Measurements from ENCODE around the gene ZBED2.

Gene ZBED2

GRCh38 chr3:111581403-111582119, 13.6 kb downstream of the ZBED2 start:
- no peaks in the 10 kb centered on the region for H3K27me3 ChIP-seq (replicated peaks; ENCODE audit: control insufficient read depth, insufficient read depth, low read length)
- no peaks in the 10 kb centered on the region for H3K36me3 ChIP-seq (ENCODE audit: control insufficient read depth, insufficient read depth, low read length)
- DNase-seq (ENCODE audit: extremely low read depth, insufficient read length): no peak
- H3K4me3 ChIP-seq (replicated peaks; ENCODE audit: low read depth, low read length): no peak overlapping the region
- TF ChIP-seq CTCF (IDR thresholded peaks at IDR 0.05; ENCODE audit: insufficient read depth, low read length, poor library complexity, severe bottlenecking): no peak

DNA sequence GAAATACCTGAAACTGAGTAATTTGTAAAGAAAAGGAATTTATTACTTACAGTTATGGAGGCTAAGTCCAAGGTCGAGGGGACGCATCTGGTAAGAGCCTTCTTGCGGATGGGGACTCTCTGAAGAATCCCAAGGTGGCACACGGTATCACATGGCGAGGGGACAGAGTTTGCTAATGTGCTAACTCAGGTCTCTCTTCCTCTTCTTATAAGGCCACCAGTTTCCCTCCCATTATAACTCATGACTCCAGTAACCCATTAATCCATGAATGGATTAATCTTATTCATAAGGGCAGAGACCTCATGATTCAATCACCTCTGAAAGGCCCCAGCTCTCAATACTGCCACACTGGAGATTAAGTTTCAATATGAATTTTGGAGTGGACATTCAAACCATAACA, 15.7 kb downstream of the ZBED2 start:
- no peak for TF ChIP-seq CTCF (IDR thresholded peaks at IDR 0.05; ENCODE audit: insufficient read depth, low read length, poor library complexity, severe bottlenecking)
- Histone ChIP-seq H3K4me3 (replicated peaks; ENCODE audit: low read depth, low read length) (no peak overlapping the region), H3K27me3 (replicated peaks; ENCODE audit: control insufficient read depth, insufficient read depth, low read length) (no peaks in the 10 kb centered on the region), H3K36me3 (ENCODE audit: control insufficient read depth, insufficient read depth, low read length) (no peaks in the 10 kb centered on the region)
- no peak for DNase-seq (ENCODE audit: extremely low read depth, insufficient read length)

DNA sequence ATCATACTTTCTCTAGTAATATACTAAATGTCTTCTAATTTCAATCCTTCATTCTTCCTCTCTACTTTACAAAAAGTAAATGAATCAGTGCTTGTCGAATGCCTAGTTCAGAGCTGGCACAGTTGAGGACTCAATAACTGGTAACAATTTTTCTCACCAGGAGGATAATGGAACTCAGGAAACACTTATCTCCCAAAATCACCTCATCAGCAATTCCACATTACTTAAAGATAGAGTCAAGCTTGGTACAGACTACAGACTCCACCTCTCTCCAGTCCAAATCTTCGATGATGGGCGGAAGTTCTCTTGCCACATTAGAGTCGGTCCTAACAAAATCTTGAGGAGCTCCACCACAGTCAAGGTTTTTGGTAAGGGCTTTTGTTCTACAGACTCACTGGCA, 16.3 kb downstream of the ZBED2 start:
- Histone ChIP-seq H3K4me3 (replicated peaks; ENCODE audit: low read depth, low read length) (no peak overlapping the region), H3K36me3 (ENCODE audit: control insufficient read depth, insufficient read depth, low read length) (no peaks in the 10 kb centered on the region), H3K27me3 (replicated peaks; ENCODE audit: control insufficient read depth, insufficient read depth, low read length) (no peaks in the 10 kb centered on the region)
- no peak for DNase-seq (ENCODE audit: extremely low read depth, insufficient read length)
- no peak for TF ChIP-seq CTCF (IDR thresholded peaks at IDR 0.05; ENCODE audit: insufficient read depth, low read length, poor library complexity, severe bottlenecking)

GRCh38 chr3:111577798-111578685, 17.1 kb downstream of the ZBED2 start:
- peak; percentile 61 for TF ChIP-seq CTCF (IDR thresholded peaks at IDR 0.05; ENCODE audit: insufficient read depth, low read length, poor library complexity, severe bottlenecking)
- Histone ChIP-seq H3K27me3 (replicated peaks; ENCODE audit: control insufficient read depth, insufficient read depth, low read length) (no peaks in the 10 kb centered on the region), H3K4me3 (replicated peaks; ENCODE audit: low read depth, low read length) (no peak overlapping the region), H3K36me3 (ENCODE audit: control insufficient read depth, insufficient read depth, low read length) (no peaks in the 10 kb centered on the region)
- peak; percentile 15 for DNase-seq (ENCODE audit: extremely low read depth, insufficient read length)

GRCh38 chr3:111577113-111577512, 18.0 kb downstream of the ZBED2 start:
- no peaks in the 10 kb centered on the region for H3K27me3 ChIP-seq (replicated peaks; ENCODE audit: control insufficient read depth, insufficient read depth, low read length)
- no peak for TF ChIP-seq CTCF (IDR thresholded peaks at IDR 0.05; ENCODE audit: insufficient read depth, low read length, poor library complexity, severe bottlenecking)
- no peaks in the 10 kb centered on the region for H3K36me3 ChIP-seq (ENCODE audit: control insufficient read depth, insufficient read depth, low read length)
- no peak for DNase-seq (ENCODE audit: extremely low read depth, insufficient read length)
- no peak overlapping the region for H3K4me3 ChIP-seq (replicated peaks; ENCODE audit: low read depth, low read length)
